ENCODE measurements around the gene FRY.

The FRY gene

GRCh38 chr13:32060401-32060878 lies 28.9 kb downstream of the FRY start:
- H3K27ac ChIP-seq (ENCODE audit: low read length) = no peak overlapping the region

GRCh38 chr13:32063619-32064233 lies 32.2 kb downstream of the FRY start:
- Histone ChIP-seq H3K27ac (ENCODE audit: low read length) (no peak overlapping the region), H3K36me3 (ENCODE audit: control insufficient read depth in 1 of 2, insufficient read depth in 2 of 2, low read length in 2 of 2) (no peaks in the 10 kb centered on the region), H3K27me3 (ENCODE audit: low read depth, low read length) (no peaks in the 10 kb centered on the region), H3K4me3 (ENCODE audit: low read depth in 1 of 2, low read length in 2 of 2) (no peak overlapping the region), H3K4me1 (ENCODE audit: control insufficient read depth in 1 of 2, insufficient read depth in 2 of 2, low read length in 2 of 2) (no peaks in the 10 kb centered on the region), H3K9me3 (ENCODE audit: control insufficient read depth in 1 of 2, low read length in 2 of 2) (no peaks in the 10 kb centered on the region)

More at GRCh38 chr13:32060401-32060878, 28.9 kb downstream of the FRY start:
- H3K36me3 ChIP-seq (ENCODE audit: control insufficient read depth in 1 of 2, insufficient read depth in 2 of 2, low read length in 2 of 2) = no peaks in the 10 kb centered on the region
- H3K4me1 ChIP-seq (ENCODE audit: control insufficient read depth in 1 of 2, insufficient read depth in 2 of 2, low read length in 2 of 2) = no peaks in the 10 kb centered on the region
- no peaks in the 10 kb centered on the region for H3K9me3 ChIP-seq (ENCODE audit: control insufficient read depth in 1 of 2, low read length in 2 of 2)
- H3K27me3 ChIP-seq (ENCODE audit: low read depth, low read length) = no peaks in the 10 kb centered on the region
- no peak overlapping the region for H3K4me3 ChIP-seq (ENCODE audit: low read depth in 1 of 2, low read length in 2 of 2)

- Histone ChIP-seq H3K9me3 (ENCODE audit: control insufficient read depth in 1 of 2, low read length in 2 of 2) (no peaks in the 10 kb centered on the region), H3K4me1 (ENCODE audit: control insufficient read depth in 1 of 2, insufficient read depth in 2 of 2, low read length in 2 of 2) (no peaks in the 10 kb centered on the region), H3K36me3 (ENCODE audit: control insufficient read depth in 1 of 2, insufficient read depth in 2 of 2, low read length in 2 of 2) (no peaks in the 10 kb centered on the region), H3K27ac (ENCODE audit: low read length) (no peak overlapping the region), H3K27me3 (ENCODE audit: low read depth, low read length) (no peaks in the 10 kb centered on the region), H3K4me3 (ENCODE audit: low read depth in 1 of 2, low read length in 2 of 2) (no peak overlapping the region)
Observed at GRCh38 chr13:32067149-32067961, 35.8 kb downstream of the FRY start.

- Histone ChIP-seq H3K27ac (ENCODE audit: low read length) (no peak overlapping the region), H3K4me1 (ENCODE audit: control insufficient read depth in 1 of 2, insufficient read depth in 2 of 2, low read length in 2 of 2) (no peaks in the 10 kb centered on the region), H3K9me3 (ENCODE audit: control insufficient read depth in 1 of 2, low read length in 2 of 2) (no peaks in the 10 kb centered on the region), H3K4me3 (ENCODE audit: low read depth in 1 of 2, low read length in 2 of 2) (no peak overlapping the region), H3K36me3 (ENCODE audit: control insufficient read depth in 1 of 2, insufficient read depth in 2 of 2, low read length in 2 of 2) (no peaks in the 10 kb centered on the region), H3K27me3 (ENCODE audit: low read depth, low read length) (no peaks in the 10 kb centered on the region)
Observed at GRCh38 chr13:32068255-32068654, 36.7 kb downstream of the FRY start.

- no peaks in the 10 kb centered on the region for H3K4me1 ChIP-seq (ENCODE audit: control insufficient read depth in 1 of 2, insufficient read depth in 2 of 2, low read length in 2 of 2)
- no peaks in the 10 kb centered on the region for H3K9me3 ChIP-seq (ENCODE audit: control insufficient read depth in 1 of 2, low read length in 2 of 2)
- H3K4me3 ChIP-seq (ENCODE audit: low read depth in 1 of 2, low read length in 2 of 2) = no peak overlapping the region
- no peak overlapping the region for H3K27ac ChIP-seq (ENCODE audit: low read length)
- no peaks in the 10 kb centered on the region for H3K36me3 ChIP-seq (ENCODE audit: control insufficient read depth in 1 of 2, insufficient read depth in 2 of 2, low read length in 2 of 2)
- H3K27me3 ChIP-seq (ENCODE audit: low read depth, low read length) = no peaks in the 10 kb centered on the region
Observed at GRCh38 chr13:32073180-32073864, 41.7 kb downstream of the FRY start.

GRCh38 chr13:32075170-32075851 lies 43.7 kb downstream of the FRY start:
- no peak overlapping the region for H3K4me3 ChIP-seq (ENCODE audit: low read depth in 1 of 2, low read length in 2 of 2)
- no peaks in the 10 kb centered on the region for H3K9me3 ChIP-seq (ENCODE audit: control insufficient read depth in 1 of 2, low read length in 2 of 2)
- no peaks in the 10 kb centered on the region for H3K36me3 ChIP-seq (ENCODE audit: control insufficient read depth in 1 of 2, insufficient read depth in 2 of 2, low read length in 2 of 2)
- H3K27me3 ChIP-seq (ENCODE audit: low read depth, low read length) = no peaks in the 10 kb centered on the region
- H3K4me1 ChIP-seq (ENCODE audit: control insufficient read depth in 1 of 2, insufficient read depth in 2 of 2, low read length in 2 of 2) = no peaks in the 10 kb centered on the region
- no peak overlapping the region for H3K27ac ChIP-seq (ENCODE audit: low read length)

GRCh38 chr13:32079587-32079986 lies 48.0 kb downstream of the FRY start:
- H3K27me3 ChIP-seq (ENCODE audit: low read depth, low read length) = no peaks in the 10 kb centered on the region
- no peak overlapping the region for H3K27ac ChIP-seq (ENCODE audit: low read length)
- no peaks in the 10 kb centered on the region for H3K9me3 ChIP-seq (ENCODE audit: control insufficient read depth in 1 of 2, low read length in 2 of 2)
- no peaks in the 10 kb centered on the region for H3K4me1 ChIP-seq (ENCODE audit: control insufficient read depth in 1 of 2, insufficient read depth in 2 of 2, low read length in 2 of 2)
- H3K36me3 ChIP-seq (ENCODE audit: control insufficient read depth in 1 of 2, insufficient read depth in 2 of 2, low read length in 2 of 2) = no peaks in the 10 kb centered on the region
- H3K4me3 ChIP-seq (ENCODE audit: low read depth in 1 of 2, low read length in 2 of 2) = no peak overlapping the region

GRCh38 chr13:32080328-32080744 lies 48.8 kb downstream of the FRY start:
- Histone ChIP-seq H3K9me3 (ENCODE audit: control insufficient read depth in 1 of 2, low read length in 2 of 2) (no peaks in the 10 kb centered on the region), H3K36me3 (ENCODE audit: control insufficient read depth in 1 of 2, insufficient read depth in 2 of 2, low read length in 2 of 2) (no peaks in the 10 kb centered on the region), H3K27ac (ENCODE audit: low read length) (no peak overlapping the region), H3K4me1 (ENCODE audit: control insufficient read depth in 1 of 2, insufficient read depth in 2 of 2, low read length in 2 of 2) (no peaks in the 10 kb centered on the region), H3K27me3 (ENCODE audit: low read depth, low read length) (no peaks in the 10 kb centered on the region), H3K4me3 (ENCODE audit: low read depth in 1 of 2, low read length in 2 of 2) (no peak overlapping the region)

- Histone ChIP-seq H3K36me3 (ENCODE audit: control insufficient read depth in 1 of 2, insufficient read depth in 2 of 2, low read length in 2 of 2) (no peaks in the 10 kb centered on the region), H3K27me3 (ENCODE audit: low read depth, low read length) (no peaks in the 10 kb centered on the region), H3K27ac (ENCODE audit: low read length) (no peak overlapping the region), H3K9me3 (ENCODE audit: control insufficient read depth in 1 of 2, low read length in 2 of 2) (no peaks in the 10 kb centered on the region), H3K4me1 (ENCODE audit: control insufficient read depth in 1 of 2, insufficient read depth in 2 of 2, low read length in 2 of 2) (no peaks in the 10 kb centered on the region), H3K4me3 (ENCODE audit: low read depth in 1 of 2, low read length in 2 of 2) (no peak overlapping the region)
Observed at GRCh38 chr13:32081591-32081990, 50.0 kb downstream of the FRY start.

- peaks cover 0 to 17% of the 10 kb centered on the region in 2 donors for H3K4me1 ChIP-seq (ENCODE audit: control insufficient read depth in 1 of 2, insufficient read depth in 2 of 2, low read length in 2 of 2)
- no peaks in the 10 kb centered on the region for H3K9me3 ChIP-seq (ENCODE audit: control insufficient read depth in 1 of 2, low read length in 2 of 2)
- H3K4me3 ChIP-seq (ENCODE audit: low read depth in 1 of 2, low read length in 2 of 2) = no peak overlapping the region
- H3K27ac ChIP-seq (ENCODE audit: low read length) = no peak overlapping the region
- no peaks in the 10 kb centered on the region for H3K36me3 ChIP-seq (ENCODE audit: control insufficient read depth in 1 of 2, insufficient read depth in 2 of 2, low read length in 2 of 2)
- H3K27me3 ChIP-seq (ENCODE audit: low read depth, low read length) = no peaks in the 10 kb centered on the region
Observed at GRCh38 chr13:32086366-32086765, 54.8 kb downstream of the FRY start.
